HG02840 (cell line): ENCODE measurements around the gene PDE2A.

Experiments used
- ATAC-seq: cut with Tn5 transposase; IDR thresholded peaks from one replicate; pipeline ENCODE4 v1.9.1; 2021; ENCODE audit warnings: mild to moderate bottlenecking, moderate library complexity, moderate number of reproducible peaks; ENCODE audit not compliant: unreplicated experiment, low FRiP score

Gene PDE2A

DNA sequence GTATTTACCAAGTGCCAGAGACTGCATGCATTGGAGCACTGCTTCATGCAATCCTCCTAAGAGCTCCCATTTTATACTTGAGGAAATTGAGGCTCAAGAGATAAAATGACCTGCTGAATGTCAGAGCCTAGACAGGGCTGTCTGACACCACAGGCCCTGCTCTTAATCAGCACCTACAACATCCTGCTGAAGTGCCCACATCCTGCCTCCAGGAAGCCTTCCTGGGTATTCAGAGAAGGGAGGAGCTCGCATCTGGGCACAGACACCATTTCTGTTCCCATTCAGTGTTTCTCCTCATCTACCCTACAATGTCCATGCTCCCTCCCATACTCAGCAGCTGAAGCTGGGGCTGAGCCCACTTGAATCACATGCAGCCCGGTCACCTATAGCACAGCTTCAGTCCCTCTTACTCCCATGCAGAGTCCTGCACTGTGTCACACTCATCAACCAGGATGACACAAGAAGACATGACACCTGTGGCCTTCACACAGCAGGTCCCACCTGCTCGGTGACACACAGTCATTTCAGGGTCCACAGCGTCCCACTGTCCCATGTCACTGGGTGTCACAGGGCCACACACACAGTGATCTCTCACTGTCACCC is 53.1 kb downstream of the PDE2A start:
- ATAC-seq: no peak

DNA sequence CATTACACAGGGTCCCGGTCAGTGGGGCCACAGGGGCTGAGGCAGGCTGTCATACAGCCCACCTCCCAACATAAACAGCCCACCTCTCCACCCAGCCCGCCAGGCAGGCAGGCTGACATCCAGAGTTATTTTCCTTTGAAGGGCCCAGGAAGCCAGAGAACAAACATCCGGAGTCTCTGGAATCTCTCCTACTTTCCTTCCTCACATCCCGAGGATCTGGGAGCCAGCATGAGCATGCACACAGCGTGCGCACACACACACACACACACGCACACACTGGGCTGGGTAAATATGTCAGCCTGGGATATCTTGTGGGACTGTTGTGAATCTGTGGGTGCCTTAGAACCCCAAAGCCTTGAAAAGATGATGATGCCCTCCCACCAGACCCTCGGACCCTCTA is 55.4 kb downstream of the PDE2A start:
- ATAC-seq: no peak

DNA sequence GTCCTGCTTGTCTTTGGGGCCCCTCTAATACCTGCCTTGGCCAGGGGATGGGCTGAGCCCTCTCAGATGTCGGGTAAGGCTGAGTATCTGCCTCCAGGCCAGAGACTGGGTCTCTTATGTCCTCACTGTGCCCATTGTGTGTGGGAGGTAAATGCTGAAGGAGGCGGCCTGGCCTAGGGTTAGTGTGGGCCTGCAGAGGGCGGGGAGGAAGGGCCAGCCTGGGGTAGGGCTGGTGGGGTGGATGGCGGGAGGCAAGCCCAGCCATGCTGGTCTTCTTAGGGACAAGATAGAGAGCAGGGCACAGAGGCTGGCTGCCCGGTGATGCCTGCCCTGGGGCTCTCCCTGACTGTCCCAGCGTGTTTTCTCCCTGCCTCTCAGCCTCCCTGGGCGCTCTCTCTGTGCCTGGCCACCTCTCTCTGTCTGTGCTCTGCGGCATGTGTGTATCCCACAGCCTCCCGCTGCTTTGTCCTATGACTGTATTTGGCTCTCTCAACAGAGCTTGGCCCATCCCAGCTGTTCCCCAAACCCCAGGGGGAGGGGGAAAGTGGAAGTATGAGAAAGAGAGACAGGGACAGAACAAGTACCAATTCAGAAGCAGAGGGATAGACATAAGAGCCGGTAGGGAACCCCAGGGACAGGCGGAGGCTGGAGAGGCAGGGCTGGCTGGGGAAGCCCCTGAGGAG is 57.0 kb downstream of the PDE2A start:
- no peak for ATAC-seq

DNA sequence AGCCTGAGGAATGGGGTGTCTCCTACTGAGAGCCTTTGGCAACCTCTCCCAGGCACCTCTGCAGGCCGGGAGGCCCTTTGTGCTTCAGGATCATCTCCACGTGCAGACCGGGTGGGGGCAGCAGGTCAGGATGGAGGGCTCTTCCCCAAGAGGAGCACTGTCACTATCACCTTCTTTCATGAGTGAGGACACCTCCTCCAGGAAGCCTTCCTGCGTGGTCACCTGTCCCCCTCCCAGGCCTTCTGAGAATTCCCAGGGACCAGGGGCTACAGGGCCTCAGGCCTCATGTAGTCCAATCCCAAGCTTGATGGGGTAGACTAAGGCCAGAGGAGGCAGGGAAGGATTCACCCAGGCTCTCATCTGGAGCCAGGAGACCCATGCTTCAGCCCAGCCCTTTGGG is 57.6 kb downstream of the PDE2A start:
- ATAC-seq: no peak

DNA sequence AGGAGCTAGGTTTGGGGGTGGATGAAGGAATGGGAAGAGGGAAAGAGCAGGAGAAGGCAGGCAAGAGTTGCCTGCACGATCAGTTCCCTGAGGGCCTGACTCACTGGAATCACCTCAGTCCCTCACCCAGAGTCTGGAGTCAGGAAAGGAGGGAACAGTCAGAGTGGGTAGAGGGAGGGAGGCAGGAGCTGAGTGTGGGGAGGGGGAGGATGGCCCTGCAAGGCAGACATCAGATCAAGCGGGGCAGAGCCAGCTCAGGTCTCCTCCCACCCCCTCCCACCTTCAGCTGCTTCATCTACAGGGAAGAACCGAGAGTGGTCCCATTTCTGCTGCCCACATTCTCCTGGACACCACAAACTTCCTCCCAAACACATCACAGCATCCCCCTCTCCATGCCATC is 58.9 kb downstream of the PDE2A start:
- ATAC-seq: no peak

DNA sequence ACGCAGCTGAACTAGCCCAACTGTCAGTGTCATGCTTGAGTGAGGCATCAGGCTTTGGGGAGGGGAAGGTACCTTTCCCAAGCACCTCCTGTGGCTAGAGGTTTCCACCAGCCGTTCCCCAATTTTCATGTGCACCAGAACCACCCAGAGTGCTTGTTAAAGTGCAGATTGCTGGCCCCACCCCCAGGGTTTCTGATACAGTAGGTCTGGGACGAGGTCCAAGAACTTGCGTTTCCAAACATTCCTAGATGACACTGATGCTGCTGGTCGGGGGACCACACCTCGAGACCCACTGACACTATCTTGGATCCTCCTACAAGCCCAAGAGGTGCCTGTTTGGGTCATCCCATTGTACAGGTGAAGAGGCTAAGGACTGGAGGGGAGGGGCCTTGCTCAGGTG is 59.8 kb downstream of the PDE2A start:
- no peak for ATAC-seq

DNA sequence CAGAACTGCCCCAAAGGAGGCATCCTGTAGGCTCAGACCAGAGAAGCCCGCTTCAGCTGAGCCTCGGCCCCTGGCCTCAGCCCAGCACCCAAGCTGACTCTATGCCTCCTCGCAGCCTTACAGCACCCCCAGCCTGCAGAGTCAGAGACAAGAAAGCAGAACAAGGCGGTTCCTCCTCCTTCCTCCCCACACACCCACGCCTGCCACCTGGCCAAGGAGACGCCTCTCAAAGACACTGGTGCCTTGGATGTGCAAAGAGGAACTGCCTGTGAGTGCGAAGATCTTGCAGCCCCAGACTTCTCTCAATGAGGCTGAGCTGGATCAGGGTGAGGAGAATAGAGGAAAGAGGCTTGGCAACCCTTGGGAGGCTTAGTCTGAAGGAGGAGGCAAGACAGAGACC is 60.2 kb downstream of the PDE2A start:
- ATAC-seq: no peak

DNA sequence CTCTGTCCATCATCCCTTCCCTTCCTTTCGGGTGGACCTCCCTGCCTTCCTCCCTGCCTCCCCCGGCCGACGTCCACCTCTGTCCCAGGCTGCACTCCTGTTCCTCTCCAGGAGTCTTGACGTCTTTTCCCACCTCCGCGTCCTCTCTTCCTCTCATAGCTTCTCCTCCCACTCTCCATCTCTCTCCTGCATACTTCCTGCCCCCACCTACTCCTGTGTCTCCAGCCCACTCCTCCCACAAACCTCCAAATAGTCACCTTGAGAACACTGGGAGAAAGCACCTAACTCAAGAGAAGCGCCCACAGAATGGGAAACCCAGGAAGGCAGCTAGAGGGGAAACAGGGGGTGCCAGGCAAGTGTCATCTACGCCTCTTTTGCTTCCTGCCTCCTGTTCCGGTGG is 60.8 kb downstream of the PDE2A start:
- ATAC-seq: no peak

DNA sequence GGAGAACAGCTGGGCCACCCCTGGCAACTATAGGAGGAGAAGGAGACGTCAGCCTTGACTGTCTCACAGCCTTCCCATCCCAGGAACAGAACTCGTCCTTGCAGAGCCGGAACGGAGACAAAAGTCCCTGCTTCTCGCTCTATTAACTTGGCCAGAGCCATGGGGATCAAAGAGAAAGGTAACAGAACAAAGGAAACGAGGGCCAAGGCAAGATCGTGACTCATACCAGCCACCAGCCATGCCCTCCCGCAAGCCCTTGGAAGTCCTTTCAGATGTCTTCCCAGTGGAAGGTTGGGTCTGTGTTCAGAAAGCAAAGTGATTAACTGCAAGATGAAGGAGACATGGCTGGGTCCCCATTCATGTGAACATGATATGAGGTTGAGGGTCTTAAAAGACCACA is 64.7 kb downstream of the PDE2A start:
- ATAC-seq: no peak

DNA sequence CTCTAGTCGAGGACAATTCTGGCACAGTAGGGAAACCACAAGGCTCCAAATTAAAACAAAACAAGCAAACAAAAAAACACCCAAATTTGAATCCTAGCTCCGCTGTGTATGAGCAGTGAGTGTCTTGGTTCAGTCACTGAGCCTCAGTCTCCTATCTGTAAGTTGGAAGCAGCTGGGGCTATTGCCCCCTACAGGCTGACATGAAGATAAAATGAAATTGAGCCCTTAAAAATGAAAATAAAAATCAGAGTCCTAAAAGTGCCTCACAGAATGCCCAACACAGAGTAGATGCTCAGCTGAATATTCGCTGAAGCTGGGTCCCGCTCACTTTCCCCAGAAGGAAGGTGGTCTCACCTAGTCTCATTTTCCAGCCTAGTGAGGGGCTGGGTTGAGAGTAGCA is 65.2 kb downstream of the PDE2A start:
- ATAC-seq: no peak

DNA sequence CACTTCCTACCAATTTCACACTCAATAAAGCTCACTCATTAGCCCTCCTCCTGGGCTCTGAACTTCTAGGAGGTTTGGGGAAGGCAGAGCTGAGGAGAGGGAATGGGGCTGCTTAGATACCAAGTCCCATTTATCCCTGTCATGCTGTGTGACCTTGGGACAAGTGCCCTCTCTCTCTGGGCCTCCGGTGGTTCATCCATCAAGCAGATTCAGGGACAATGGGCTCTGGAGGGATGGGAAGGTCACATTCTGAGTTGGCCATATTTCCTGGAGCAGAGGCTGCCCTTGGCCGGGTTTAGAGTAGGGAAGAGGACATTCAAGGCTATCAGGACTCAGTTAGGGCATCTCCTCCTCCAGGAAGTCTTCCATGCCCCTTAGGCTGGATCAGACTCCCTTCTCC is 66.7 kb downstream of the PDE2A start:
- ATAC-seq: no peak

DNA sequence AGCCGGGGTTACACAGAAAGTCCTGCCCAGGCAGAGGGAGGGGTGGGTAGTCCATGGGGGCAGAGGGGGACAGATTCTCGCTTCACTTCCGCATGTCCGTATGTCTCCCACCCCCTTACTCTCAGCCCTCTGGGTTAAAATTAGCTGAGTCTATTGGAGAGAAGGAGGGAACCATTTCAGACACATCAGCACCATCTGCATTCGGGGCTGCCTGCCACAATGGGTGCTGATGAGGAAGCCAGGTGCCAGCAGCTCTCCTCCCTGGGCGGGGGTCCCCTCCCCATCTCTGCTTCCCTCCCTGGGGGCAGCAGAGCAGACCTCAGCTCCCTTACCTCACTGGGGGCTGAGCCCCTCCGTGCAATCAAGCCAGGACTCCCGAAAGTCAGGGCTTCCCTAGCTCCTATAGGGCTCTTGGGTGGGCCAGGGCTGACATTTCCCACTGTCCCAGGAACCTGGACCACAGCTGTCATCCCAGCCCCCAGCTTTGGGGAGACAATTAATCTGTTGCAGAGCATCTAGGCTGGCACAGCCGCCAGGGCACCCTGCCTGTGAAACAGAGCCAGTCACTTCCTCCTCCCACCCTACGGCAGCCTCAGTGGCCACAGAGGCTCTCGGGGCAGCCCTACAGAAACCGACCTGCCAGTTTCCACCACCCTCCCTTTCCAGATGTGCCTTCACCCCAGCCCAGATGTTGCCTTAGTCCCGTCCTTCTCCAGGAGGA is 67.3 kb downstream of the PDE2A start:
- ATAC-seq: no peak

DNA sequence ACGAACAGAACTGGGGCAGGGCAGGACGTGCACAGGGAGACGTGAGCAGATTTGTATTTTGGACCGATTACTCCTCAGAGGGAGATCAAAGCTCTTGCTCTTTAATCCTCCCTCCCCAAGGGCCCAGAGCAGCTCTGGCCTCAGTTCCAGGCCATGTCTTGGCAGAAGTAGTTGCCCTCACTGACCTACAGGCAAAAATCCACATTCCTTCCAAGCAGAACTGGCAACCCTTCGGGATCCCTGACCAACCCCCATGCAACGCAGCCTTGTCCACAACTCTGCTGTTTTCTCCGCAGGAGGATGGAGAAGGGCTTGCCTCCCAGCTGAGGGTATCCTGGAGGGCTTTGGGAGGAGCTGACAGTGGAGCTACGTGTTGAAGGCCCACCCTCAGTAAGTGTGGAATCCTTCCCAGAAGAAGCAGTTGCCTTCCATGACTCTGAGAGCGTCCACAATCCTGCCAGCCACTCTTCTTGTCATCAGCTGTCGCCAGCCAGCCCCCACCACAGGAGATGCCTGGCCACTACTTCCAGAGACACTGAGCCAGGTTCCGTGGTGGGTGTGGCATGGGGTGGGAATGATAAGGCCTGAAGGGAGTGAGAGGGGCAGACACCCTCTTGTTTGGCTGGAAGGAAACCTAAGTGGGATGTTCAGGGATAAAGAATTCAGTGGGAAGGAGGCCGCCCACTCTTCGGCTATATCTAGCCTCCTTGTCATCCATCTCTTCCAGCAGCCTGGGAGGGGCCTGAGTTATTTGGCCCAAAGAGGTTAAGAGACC is 68.1 kb downstream of the PDE2A start:
- no peak for ATAC-seq

DNA sequence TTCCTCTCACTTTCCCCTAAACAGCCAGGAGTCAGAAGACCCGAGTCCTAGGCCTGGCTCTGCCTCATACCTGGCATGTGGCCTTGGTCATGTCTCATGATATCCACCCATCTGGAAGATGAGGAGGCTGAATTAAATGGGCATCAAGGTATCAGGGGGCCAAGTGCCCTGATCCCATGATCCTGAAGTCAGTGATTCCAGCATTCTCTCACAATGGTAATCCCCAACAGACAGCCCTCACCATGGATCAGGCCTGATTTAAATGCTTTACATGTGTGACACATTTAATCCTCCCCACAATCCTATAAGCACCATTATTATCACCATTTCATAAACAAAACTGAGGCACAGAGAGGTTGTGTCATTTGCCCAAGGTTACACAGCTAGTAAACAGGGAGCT is 70.0 kb downstream of the PDE2A start:
- no peak for ATAC-seq

DNA sequence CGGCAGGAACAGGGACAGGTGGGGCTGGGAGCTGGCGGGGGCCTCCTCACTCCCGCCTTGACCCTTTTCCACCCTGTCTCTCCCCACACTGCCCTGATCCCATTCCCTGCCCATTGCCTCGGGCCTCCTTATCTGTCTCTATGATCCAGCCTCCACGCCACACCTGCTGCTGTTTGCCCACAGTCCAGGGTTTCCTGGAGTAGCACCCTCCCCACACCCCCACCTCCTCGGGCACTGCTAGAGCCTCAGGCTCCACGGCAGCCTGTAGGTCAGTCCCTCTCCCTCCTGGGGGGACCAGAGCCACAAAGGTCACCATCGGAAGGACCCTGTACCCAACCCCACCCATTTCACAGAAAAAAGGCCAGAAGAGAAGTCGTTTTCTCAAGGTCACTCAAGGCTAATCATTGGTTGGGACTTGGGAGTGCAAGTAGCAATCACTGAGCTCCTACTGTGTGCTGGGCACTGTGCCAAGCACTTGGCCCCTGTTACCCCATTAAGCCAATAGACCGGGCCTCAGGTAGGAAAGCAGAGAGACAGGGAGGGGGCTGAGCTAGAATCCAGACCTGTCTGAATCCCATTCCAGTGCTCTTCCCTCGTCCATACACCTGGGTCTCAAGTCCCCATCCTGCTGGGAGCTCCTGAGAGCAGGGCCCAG is 71.8 kb downstream of the PDE2A start:
- no peak for ATAC-seq

DNA sequence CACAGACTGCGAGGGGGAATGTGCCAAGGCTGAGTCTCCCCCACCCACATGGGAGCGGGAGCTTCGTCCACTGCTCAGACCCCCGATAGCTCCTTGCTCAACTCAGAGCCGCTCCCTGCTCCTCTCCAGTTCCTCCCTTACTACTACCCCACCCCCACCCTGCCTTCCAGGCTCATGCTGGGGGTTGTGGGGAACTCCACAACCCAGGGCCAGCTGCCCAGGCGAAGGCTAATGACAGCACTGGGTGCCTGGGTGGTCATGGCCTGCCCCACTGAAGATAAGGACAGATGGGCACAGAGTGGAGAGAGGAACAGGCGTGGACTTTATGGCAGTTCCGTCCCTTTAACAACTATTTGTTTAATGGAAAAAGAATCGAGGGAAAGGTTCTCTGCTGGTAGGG is 73.7 kb downstream of the PDE2A start:
- ATAC-seq: no peak

DNA sequence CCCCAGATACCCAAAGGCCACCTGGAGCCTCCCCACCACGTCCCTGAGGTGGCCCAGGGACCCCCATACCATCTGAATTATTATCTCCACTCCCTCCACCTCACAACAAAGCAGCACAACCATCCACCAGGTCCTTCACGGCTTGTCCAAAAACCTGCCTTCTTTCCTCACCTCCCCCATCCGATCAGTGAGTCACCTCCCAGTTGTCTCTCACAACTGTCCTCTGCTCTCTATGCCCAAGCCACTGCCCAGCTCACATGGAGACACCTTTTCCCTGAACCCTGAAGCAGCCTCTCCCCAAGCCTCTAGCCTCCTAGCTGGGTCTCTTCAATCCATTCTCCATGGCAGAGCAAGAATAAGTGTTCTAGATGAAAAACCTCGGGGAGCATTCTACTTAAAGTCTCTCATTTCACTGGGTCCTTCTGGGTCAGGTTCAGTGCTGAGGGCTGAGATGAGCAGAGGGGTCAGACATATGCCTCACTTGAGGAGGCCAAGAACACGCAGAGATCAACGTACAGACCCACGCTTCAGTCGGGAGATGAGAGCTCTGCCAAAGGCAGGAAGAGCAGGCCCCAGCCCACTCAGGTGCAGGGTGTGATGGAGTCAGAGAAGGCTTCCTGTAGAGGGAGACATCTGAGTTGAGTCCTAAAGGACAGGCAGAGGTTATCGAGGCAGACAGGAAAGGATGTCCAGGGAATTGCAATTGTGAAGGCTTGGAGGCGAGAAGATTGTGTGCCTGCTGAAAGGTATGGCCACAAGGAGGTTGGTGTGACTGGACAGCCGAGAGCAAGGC is 74.7 kb downstream of the PDE2A start:
- ATAC-seq: no peak

DNA sequence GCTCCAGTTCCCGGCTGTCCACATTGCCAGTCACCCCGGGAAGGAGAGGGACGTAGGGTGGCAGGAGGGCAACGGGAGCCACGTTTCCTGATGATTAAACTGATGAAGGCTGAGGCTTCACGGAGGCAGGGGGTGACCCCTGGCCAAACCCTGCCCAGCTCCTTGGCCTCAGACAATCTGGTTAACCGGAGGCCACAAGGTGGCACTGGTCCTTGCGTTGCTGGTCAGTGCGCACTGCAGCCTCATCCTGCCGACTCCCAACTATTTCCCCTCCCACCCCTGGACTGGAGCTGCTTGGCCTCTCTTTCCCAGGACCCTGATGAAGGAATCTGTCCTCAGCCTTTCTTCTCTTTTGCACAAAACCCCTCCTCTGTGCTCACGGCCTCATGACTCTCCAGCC is 75.3 kb downstream of the PDE2A start:
- no peak for ATAC-seq

DNA sequence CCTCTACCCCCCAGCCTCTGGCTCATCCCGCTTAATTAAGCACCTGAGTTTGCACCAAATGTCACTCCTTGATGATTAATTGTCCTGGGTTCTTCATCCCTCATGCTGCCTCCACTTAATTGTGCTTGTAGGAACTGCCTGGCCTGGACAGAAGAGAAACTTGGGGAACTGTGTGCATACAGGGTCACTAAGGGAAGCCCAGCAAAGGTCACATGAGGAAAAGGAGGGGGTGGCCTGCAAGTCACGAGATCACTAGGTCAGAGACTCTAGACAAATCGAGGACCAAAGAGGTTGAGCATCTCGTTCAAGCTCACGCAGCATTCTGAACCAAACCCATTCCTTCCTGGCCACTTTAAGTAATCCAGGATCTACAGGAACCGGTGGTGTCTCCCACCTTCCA is 75.8 kb downstream of the PDE2A start:
- no peak for ATAC-seq

DNA sequence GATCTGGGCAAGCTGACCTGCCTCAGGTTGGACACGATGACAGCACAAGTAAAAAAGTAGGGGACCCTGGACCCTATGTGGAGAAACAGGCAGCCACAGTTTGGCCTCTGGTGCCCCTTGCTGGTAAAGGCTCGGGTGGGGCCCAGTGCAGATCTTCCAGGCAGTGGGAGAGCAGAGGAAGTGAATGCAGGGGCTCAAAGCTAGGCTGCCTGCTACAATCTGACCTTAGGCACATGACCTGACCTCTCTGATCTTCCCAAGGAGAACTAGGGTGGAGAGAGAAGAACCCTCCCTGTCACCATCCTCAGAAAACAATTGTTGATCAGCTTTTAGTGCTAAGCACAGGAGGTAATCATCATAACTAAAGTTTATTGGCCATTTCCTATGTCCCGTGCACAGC is 76.5 kb downstream of the PDE2A start:
- ATAC-seq: no peak
